Measurements from ENCODE around the gene TMUB1. TPM values are rescaled to one million over a fixed set of nuclear protein-coding genes. Genes with fewer than 3 reads are reported as not detected.

The TMUB1 gene
- polyA plus RNA-seq, 2 of the 4 experiments (the other 2 are of a cell fraction) = 14.0 to 37.7 TPM

DNA sequence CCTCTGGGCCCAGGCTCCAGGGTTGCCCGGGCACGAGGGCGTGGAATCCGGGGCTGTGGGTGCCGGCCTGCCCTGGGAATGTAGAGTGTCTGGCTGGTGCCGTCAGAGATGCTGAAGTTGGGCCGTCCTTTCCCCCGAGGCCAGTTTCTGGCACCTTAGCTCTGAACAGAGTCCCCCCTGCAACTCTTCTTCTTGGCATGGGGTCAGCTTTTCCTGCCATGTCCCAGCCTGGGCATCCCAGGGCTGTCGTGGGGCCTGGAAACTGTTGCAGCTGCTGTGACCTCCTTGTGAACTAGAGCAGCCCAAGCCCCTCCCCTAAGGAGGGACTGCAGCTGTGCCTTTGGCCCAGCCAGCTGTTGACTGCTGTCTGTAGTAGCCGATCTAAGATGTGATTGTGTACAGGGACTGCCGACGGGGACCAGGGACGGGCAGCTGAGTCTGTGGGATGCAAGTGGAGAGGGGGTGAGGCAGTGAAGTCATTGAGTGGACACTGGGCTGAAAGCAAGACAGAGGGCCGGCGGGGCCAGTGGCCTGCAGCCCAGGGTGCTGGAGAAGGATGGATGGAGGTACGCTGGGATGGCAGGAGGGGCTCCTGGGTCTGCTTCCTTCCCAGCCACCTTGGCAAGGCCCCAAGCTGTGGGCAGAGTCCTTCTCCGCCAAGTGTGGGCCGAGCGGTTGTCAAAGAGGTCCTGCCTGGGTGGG is 48.5 kb upstream of the TMUB1 start:
- Histone ChIP-seq H3K9me3 (no peaks in the 10 kb centered on the region), H3K4me3 (no peak overlapping the region), H3K4me2 (no peak overlapping the region), H3K27ac (no peak overlapping the region), H3K4me1 (no peaks in the 10 kb centered on the region)
- ATAC-seq (no peak), FAIRE-seq (no peak), DNase-seq (ENCODE audit: low read depth in 1 of 2, low spot score in 1 of 2) (no peak)
- CTCF ChIA-PET = interaction anchor here (0.8 to 5.1 kb wide), 6 partner anchors 8 to 164 kb away, joined by 3 to 25 read pairs (median 4); partner anchors contain the start of gene GBX1
- TF ChIP-seq MAZ (IDR thresholded peaks at IDR 0.05; ENCODE audit: borderline replicate concordance, low read depth, low read length) = no peak
- 91% methylated on average over 16 of the region's 19 CpGs for WGBS (ENCODE audit: missing lambda C conversion rate)
- POLR2A ChIA-PET = no interaction called here

- no peak for ATAC-seq
- CTCF ChIA-PET = interaction anchor here (0.8 to 5.1 kb wide), 6 partner anchors 8 to 164 kb away, joined by 3 to 25 read pairs (median 4); partner anchors contain the start of gene GBX1
These were observed 47.9 kb upstream of the TMUB1 start for GRCh38 chr7:151131224-151131591.

DNA sequence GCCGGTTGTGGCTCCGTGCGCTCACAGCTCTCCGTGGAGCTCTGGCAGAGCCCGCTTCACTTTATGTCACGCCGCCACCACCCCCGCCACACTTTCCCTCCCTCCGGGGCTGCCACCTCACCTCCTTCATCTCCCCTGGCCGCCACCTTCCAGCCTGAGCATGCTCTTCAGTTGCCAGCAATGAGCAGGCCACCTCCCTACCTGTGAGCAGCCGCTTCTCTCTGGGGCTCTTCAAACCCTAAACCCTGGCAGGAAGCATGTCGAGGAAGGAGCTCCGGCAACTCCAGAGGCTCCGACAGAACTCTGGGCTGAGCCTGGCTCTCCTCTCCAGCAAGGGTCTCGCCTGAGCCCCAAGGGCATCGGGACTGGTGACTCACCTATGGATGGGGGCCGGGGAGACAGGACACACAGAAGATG is 47.5 kb upstream of the TMUB1 start:
- Histone ChIP-seq H3K4me2 (no peak overlapping the region), H3K9me3 (no peaks in the 10 kb centered on the region), H3K27ac (no peak overlapping the region), H3K4me1 (no peaks in the 10 kb centered on the region), H3K4me3 (no peak overlapping the region)
- CTCF ChIA-PET = interaction anchor here (0.9 to 5.1 kb wide), 10 partner anchors 9 to 184 kb away, joined by 3 to 25 read pairs (median 4); partner anchors contain the start of gene GBX1
- no peak for DNase-seq (ENCODE audit: low read depth in 1 of 2, low spot score in 1 of 2)
- WGBS (ENCODE audit: missing lambda C conversion rate) = 95% methylated on average over 17 of the region's 17 CpGs
- ATAC-seq = no peak
- no peak for FAIRE-seq
- POLR2A ChIA-PET = no interaction called here
- no peak for TF ChIP-seq SMC3 (IDR thresholded peaks at IDR 0.05)
- TF ChIP-seq ZC3H11A (IDR thresholded peaks at IDR 0.05) = no peak
- no peak for TF ChIP-seq FOSL2 (IDR thresholded peaks at IDR 0.05)
- no peak for TF ChIP-seq FOSL2 (CRISPR knock-in tag; IDR thresholded peaks at IDR 0.05)
- TF ChIP-seq, protein P1, sequence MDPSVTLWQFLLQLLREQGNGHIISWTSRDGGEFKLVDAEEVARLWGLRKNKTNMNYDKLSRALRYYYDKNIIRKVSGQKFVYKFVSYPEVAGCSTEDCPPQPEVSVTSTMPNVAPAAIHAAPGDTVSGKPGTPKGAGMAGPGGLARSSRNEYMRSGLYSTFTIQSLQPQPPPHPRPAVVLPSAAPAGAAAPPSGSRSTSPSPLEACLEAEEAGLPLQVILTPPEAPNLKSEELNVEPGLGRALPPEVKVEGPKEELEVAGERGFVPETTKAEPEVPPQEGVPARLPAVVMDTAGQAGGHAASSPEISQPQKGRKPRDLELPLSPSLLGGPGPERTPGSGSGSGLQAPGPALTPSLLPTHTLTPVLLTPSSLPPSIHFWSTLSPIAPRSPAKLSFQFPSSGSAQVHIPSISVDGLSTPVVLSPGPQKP (IDR thresholded peaks at IDR 0.05; ENCODE audit: low read depth, low read length) = no peak
- no peak for TF ChIP-seq SREBF2 (IDR thresholded peaks at IDR 0.05)
- TF ChIP-seq BHLHE40 (IDR thresholded peaks at IDR 0.05; ENCODE audit: low read depth, low read length) = no peak
- no peak for TF ChIP-seq MAX (IDR thresholded peaks at IDR 0.05)
- TF ChIP-seq TP53 (CRISPR knock-in tag; IDR thresholded peaks at IDR 0.05) = no peak

More at GRCh38 chr7:151131224-151131591, 47.9 kb upstream of the TMUB1 start:
- no peak for FAIRE-seq
- Histone ChIP-seq H3K9me3 (no peaks in the 10 kb centered on the region), H3K4me1 (no peaks in the 10 kb centered on the region), H3K4me3 (no peak overlapping the region), H3K4me2 (no peak overlapping the region), H3K27ac (no peak overlapping the region)
- no peak for DNase-seq (ENCODE audit: low read depth in 1 of 2, low spot score in 1 of 2)
- POLR2A ChIA-PET = no interaction called here
- 93% methylated on average over 13 of the region's 13 CpGs for WGBS (ENCODE audit: missing lambda C conversion rate)
- no peak for TF ChIP-seq KDM1A (IDR thresholded peaks at IDR 0.05; ENCODE audit: low read depth)
- TF ChIP-seq NPAS2 (CRISPR knock-in tag; IDR thresholded peaks at IDR 0.05; ENCODE audit: borderline replicate concordance) = no peak
- no peak for TF ChIP-seq EHF (CRISPR knock-in tag; IDR thresholded peaks at IDR 0.05)
- no peak for TF ChIP-seq USF2 (IDR thresholded peaks at IDR 0.05)
- no peak for TF ChIP-seq CEBPB (IDR thresholded peaks at IDR 0.05)
- TF ChIP-seq EP300 (IDR thresholded peaks at IDR 0.05) = no peak
- TF ChIP-seq HOXA7 (CRISPR knock-in tag; IDR thresholded peaks at IDR 0.05) = no peak
- TF ChIP-seq CTCF (IDR thresholded peaks at IDR 0.05) = no peak
- TF ChIP-seq, protein P2, sequence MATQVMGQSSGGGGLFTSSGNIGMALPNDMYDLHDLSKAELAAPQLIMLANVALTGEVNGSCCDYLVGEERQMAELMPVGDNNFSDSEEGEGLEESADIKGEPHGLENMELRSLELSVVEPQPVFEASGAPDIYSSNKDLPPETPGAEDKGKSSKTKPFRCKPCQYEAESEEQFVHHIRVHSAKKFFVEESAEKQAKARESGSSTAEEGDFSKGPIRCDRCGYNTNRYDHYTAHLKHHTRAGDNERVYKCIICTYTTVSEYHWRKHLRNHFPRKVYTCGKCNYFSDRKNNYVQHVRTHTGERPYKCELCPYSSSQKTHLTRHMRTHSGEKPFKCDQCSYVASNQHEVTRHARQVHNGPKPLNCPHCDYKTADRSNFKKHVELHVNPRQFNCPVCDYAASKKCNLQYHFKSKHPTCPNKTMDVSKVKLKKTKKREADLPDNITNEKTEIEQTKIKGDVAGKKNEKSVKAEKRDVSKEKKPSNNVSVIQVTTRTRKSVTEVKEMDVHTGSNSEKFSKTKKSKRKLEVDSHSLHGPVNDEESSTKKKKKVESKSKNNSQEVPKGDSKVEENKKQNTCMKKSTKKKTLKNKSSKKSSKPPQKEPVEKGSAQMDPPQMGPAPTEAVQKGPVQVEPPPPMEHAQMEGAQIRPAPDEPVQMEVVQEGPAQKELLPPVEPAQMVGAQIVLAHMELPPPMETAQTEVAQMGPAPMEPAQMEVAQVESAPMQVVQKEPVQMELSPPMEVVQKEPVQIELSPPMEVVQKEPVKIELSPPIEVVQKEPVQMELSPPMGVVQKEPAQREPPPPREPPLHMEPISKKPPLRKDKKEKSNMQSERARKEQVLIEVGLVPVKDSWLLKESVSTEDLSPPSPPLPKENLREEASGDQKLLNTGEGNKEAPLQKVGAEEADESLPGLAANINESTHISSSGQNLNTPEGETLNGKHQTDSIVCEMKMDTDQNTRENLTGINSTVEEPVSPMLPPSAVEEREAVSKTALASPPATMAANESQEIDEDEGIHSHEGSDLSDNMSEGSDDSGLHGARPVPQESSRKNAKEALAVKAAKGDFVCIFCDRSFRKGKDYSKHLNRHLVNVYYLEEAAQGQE (IDR thresholded peaks at IDR 0.05) = no peak
- TF ChIP-seq PHF8 (IDR thresholded peaks at IDR 0.05; ENCODE audit: borderline replicate concordance, low read depth) = no peak
- no peak for TF ChIP-seq HOXB13 (CRISPR knock-in tag; IDR thresholded peaks at IDR 0.05; ENCODE audit: low read depth)
- TF ChIP-seq FOSB (CRISPR knock-in tag; IDR thresholded peaks at IDR 0.05) = no peak
- TF ChIP-seq JUNB (IDR thresholded peaks at IDR 0.05) = no peak
- no peak for TF ChIP-seq NR3C1 (IDR thresholded peaks at IDR 0.05)
